H1 (cell line): Measurements from ENCODE around the gene CD300LF. TPM values are rescaled to one million over a fixed set of nuclear protein-coding genes. Genes with fewer than 3 reads are reported as not detected.

Source experiments
- BRCA1 ChIP-seq: IDR thresholded peaks from 2 replicates; pipeline ENCODE4 v1.6.1; 2012; ENCODE audit warnings: low read depth, low read length, improper control_type of control experiment
- FOSL1 ChIP-seq: IDR thresholded peaks from 2 replicates; pipeline ENCODE4 v1.6.1; 2011; ENCODE audit warnings: mild to moderate bottlenecking, low read depth, low read length, moderate library complexity; ENCODE audit not compliant: insufficient read depth
- GABPA ChIP-seq: IDR thresholded peaks from 2 replicates; pipeline ENCODE4 v1.6.1; 2011; ENCODE audit warnings: mild to moderate bottlenecking, low read length, moderate library complexity, borderline replicate concordance; ENCODE audit not compliant: insufficient read depth
- GTF2F1 ChIP-seq: IDR thresholded peaks from 2 replicates; pipeline ENCODE4 v1.6.1; 2012; ENCODE audit warnings: low read depth, low read length, improper control_type of control experiment, borderline replicate concordance
- HDAC6 ChIP-seq: IDR thresholded peaks from one replicate; pipeline ENCODE4 v1.7.1; 2012; ENCODE audit warnings: low read depth, mild to moderate bottlenecking, inconsistent platforms, low read length, moderate library complexity
- JUN ChIP-seq: IDR thresholded peaks from 2 replicates; pipeline ENCODE4 v1.6.1; 2011; ENCODE audit warnings: low read depth, mild to moderate bottlenecking, improper control_type of control experiment, low read length
- KDM4A ChIP-seq: IDR thresholded peaks from one replicate; pipeline ENCODE4 v1.7.1; 2012; ENCODE audit warnings: low read depth, mild to moderate bottlenecking, moderate library complexity, low read length, inconsistent platforms; ENCODE audit not compliant: severe bottlenecking
- MAFK ChIP-seq: IDR thresholded peaks from 2 replicates; pipeline ENCODE4 v1.6.1; 2012; ENCODE audit warnings: low read depth, mild to moderate bottlenecking, improper control_type of control experiment, low read length
- POU5F1 ChIP-seq: IDR thresholded peaks from 2 replicates; pipeline ENCODE4 v1.6.1; 2011; ENCODE audit warnings: low read depth, mild to moderate bottlenecking, low read length, moderate library complexity
- RAD21 ChIP-seq, 2 experiments: IDR thresholded peaks in 1 of 2; conservative IDR thresholded peaks in 1 of 2; 2 replicates each; pipeline ENCODE4 v1.6.1; 2011; ENCODE audit warnings: low read depth in 2 of 2, low read length in 2 of 2, improper control_type of control experiment in 1 of 2, inconsistent platforms in 1 of 2, mild to moderate bottlenecking in 1 of 2, moderate library complexity in 1 of 2
- RBBP5 ChIP-seq: IDR thresholded peaks from 2 replicates; pipeline ENCODE4 v1.7.1; 2012; ENCODE audit warnings: low read depth, mild to moderate bottlenecking, inconsistent platforms, low read length, moderate library complexity, borderline replicate concordance
- SIRT6 ChIP-seq: IDR thresholded peaks from one replicate; pipeline ENCODE4 v1.7.1; 2012; ENCODE audit warnings: low read length, inconsistent platforms
- SP1 ChIP-seq: IDR thresholded peaks from 2 replicates; pipeline ENCODE4 v1.6.1; 2011; ENCODE audit warnings: low read depth, low read length
- TAF1 ChIP-seq: IDR thresholded peaks from 2 replicates; pipeline ENCODE4 v1.6.1; 2011; ENCODE audit warnings: mild to moderate bottlenecking, low read depth, low read length
- TAF7 ChIP-seq: optimal IDR thresholded peaks from 2 replicates; pipeline ENCODE3; 2011; ENCODE audit warnings: low read depth, mild to moderate bottlenecking, inconsistent platforms, low read length, moderate library complexity, borderline replicate concordance
- TBP ChIP-seq: IDR thresholded peaks from 2 replicates; pipeline ENCODE4 v1.6.1; 2011; ENCODE audit warnings: low read depth, low read length, improper control_type of control experiment
- TEAD4 ChIP-seq: IDR thresholded peaks from 2 replicates; pipeline ENCODE4 v1.6.1; 2012; ENCODE audit warnings: low read depth, low read length, inconsistent platforms, mixed read lengths
- USF2 ChIP-seq: IDR thresholded peaks from 2 replicates; pipeline ENCODE4 v1.6.1; 2011; ENCODE audit warnings: low read length, improper control_type of control experiment
- polyA plus RNA-seq, 7 experiments: library from polyadenylated mRNA; depleted of rRNA in 3 of 7; stranded (reverse) in 5 of 7; unstranded in 2 of 7; fragments of >200 nt in 5 of 7; fragments of 200-250 nt in 2 of 7; gene quantifications; 1 replicate in 5 of 7; 2 replicates in 1 of 7; 4 replicates in 1 of 7; pipeline versions ENCODE4 v1.2.1 to v1.2.3, GENCODE V29; 2011 to 2013; ENCODE audit warnings: missing spikeins in 2 of 7, mixed read lengths in 2 of 7
- total RNA-seq: library from RNA; stranded (reverse); fragmentation: NEBNext Ultra II Directional; extraction: Animal tissue kit (Norgen Biotek cat#: 25700); gene quantifications from 2 replicates; pipeline ENCODE4 v1.2.1, GENCODE V29; 2021
- TF ChIP-seq, protein P1 (sequence below): IDR thresholded peaks from 2 replicates; pipeline ENCODE4 v1.6.1; 2012; ENCODE audit warnings: inconsistent platforms

The CD300LF gene
- total and polyA plus RNA-seq, 2 of the 8 experiments (the other 6 are each of a cell fraction or from before 2014, with no cell fraction given) = not detected

GRCh38 chr17:74737299-74738050 lies 24.8 kb upstream of the CD300LF start (continued):
- TF ChIP-seq SP1 = peak; percentile 36; the same call in 1 of the 2 replicates
- TF ChIP-seq POU5F1 = no peak
- TF ChIP-seq KDM4A = peak; percentile 90
- no peak for TF ChIP-seq USF2
- peak; percentile 28 to 38; a peak in 3 of 4 replicates for TF ChIP-seq RAD21 (IDR thresholded peaks at IDR 0.05 in 1 of 2, conservative IDR thresholded peaks at IDR 0.05 in 1 of 2; ENCODE audit: low read depth in 2 of 2, low read length in 2 of 2)
- TF ChIP-seq, protein P1, sequence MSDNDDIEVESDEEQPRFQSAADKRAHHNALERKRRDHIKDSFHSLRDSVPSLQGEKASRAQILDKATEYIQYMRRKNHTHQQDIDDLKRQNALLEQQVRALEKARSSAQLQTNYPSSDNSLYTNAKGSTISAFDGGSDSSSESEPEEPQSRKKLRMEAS = 0 out of 2 replicates have a peak, but pooled peaks have one; percentile 5
- no peak for TF ChIP-seq MAFK
- no peak for TF ChIP-seq SIRT6
- no peak for TF ChIP-seq BRCA1
- TF ChIP-seq FOSL1 = no peak
- TF ChIP-seq GTF2F1 = no peak
- peak; percentile 95 for TF ChIP-seq TEAD4
- TF ChIP-seq TBP = 0 out of 2 replicates have a peak, but pooled peaks have one; percentile 41
- TF ChIP-seq HDAC6 = no peak
- peak; percentile 50; the same call in 1 of the 2 replicates for TF ChIP-seq RBBP5
- TF ChIP-seq JUN = no peak
- TF ChIP-seq GABPA = peak; percentile 45; the same call in 1 of the 2 replicates
- 0 out of 2 replicates have a peak, but pooled peaks have one; percentile 24 for TF ChIP-seq TAF1
- TF ChIP-seq TAF7 = peak; percentile 27
